RPMI7951 (cell line): ENCODE measurements around the gene POLD2. TPM values are rescaled to one million over a fixed set of nuclear protein-coding genes. Genes with fewer than 3 reads are reported as not detected.
A peak's percentile ranks its signal among the peaks of the same experiment; 100 is the strongest.

Source experiments
- DNase-seq: peaks from one replicate; pipeline ENCODE4 v3.0.0-alpha.2; 2012; ENCODE audit warnings: low read depth
- total RNA-seq: library from RNA; depleted of rRNA; stranded (reverse); fragments of >200 nt; shearing (Covaris generic); gene quantifications from 2 replicates; pipeline ENCODE4 v1.2.3, GENCODE V29; 2014

The POLD2 gene
- total RNA-seq, 1 experiment from 2014 or later: 210 TPM

DNA sequence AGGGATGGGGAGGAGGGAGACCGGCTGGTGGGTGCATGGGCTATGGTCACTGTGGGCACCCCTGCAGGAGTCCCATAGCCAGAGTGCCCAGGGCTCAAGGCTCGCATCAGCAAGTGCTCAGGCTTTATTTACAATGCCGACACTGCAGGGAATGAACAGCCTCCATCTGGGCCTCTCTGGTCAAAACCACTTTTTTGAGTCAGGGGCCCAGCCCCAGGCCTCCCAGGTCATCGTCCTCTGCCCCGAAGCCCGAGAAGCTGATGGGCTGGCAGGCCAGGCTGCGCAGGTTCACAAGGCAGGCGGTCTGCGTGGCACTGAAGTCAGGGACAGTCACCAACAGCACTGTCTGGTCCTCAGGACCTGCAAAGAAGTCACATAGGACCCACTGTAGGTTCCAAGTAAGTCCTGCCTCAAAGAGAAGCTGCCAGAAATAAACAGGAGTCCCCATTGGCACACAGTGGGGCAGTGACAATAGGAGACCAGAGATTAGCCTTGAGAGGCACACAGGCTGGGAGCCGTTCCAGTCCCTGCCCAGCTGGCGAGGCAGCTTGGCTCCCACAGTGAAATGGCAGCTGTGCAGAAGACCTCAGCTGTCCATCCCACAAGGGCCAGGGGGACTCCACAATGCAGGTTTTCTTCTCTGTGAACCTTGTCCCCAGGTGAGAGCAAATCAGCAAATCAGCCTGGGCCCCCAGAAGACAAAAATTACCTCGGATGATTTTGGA is 8.6 kb downstream of the POLD2 start:
- DNase-seq: peak; percentile 34

DNA sequence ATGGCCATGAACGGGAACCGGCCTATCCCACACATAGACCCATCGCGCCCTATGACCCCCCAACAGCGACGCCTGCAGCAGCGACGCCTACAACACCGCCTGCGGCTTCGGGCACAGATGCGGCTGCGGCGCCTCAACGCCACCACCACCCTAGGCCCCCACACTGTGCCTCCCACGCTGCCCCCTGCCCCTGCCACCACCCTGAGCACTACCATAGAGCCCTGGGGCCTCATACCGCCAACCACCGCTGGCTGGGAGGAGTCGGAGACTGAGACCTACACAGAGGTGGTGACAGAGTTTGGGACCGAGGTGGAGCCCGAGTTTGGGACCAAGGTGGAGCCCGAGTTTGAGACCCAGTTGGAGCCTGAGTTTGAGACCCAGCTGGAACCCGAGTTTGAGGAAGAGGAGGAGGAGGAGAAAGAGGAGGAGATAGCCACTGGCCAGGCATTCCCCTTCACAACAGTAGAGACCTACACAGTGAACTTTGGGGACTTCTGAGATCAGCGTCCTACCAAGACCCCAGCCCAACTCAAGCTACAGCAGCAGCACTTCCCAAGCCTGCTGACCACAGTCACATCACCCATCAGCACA is 9.5 kb downstream of the POLD2 start:
- no peak for DNase-seq

DNA sequence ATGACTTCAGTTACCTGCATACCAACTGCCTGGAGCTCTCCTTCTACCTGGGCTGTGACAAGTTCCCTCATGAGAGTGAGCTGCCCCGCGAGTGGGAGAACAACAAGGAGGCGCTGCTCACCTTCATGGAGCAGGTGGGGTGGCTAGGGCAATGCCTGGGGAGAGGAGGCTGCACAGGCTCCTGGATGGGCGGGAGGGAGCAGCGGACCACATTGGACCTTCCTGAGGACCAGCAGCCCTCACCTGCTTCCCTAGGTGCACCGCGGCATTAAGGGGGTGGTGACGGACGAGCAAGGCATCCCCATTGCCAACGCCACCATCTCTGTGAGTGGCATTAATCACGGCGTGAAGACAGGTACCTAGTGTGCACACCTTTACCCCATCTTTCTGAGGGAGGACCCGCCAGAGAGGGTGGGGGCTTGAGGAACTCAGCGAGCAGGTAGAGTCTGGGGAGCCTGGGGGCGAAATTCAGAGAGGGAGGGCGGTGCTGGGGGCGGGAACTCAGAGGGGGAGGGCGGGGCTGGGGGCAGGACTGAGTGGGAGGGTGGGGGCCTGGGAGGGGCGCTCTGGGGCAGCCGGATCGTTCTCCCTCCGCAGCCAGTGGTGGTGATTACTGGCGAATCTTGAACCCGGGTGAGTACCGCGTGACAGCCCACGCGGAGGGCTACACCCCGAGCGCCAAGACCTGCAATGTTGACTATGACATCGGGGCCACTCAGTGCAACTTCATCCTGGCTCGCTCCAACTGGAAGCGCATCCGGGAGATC is 10.2 kb downstream of the POLD2 start:
- DNase-seq: no peak

DNA sequence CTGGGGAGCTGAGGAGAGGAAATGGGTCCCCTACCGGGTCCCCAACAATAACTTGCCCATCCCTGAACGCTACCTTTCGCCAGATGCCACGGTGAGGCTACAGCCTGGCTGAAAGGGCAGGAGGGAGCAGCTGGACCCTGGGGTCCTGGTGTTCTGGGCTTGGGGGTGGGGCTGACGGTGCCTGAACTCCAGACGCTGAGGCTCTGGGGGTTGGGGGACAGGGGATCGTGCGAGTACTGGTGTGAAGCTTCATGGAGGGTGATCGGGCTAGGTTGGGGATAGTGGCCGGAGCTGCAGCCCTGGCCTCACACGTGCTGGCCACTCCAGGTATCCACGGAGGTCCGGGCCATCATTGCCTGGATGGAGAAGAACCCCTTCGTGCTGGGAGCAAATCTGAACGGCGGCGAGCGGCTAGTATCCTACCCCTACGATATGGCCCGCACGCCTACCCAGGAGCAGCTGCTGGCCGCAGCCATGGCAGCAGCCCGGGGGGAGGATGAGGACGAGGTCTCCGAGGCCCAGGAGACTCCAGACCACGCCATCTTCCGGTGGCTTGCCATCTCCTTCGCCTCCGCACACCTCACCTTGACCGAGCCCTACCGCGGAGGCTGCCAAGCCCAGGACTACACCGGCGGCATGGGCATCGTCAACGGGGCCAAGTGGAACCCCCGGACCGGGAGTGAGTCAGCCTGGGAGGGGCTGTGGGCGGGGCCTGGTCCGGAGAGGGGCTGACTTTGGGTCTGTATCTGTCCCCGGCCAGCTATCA is 10.9 kb downstream of the POLD2 start:
- no peak for DNase-seq

DNA sequence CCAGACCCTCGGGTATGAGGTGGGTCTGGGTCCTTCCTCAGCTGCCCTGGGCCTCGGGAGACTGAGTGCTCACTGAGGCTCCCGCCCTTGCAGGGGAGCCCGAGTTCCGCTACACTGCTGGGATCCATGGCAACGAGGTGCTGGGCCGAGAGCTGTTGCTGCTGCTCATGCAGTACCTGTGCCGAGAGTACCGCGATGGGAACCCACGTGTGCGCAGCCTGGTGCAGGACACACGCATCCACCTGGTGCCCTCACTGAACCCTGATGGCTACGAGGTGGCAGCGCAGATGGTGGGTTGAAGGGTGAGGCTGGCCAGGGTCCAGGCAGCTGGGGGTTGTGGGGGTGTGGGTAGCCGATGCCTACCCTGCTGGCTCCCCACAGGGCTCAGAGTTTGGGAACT is 11.6 kb downstream of the POLD2 start:
- no peak for DNase-seq

DNA sequence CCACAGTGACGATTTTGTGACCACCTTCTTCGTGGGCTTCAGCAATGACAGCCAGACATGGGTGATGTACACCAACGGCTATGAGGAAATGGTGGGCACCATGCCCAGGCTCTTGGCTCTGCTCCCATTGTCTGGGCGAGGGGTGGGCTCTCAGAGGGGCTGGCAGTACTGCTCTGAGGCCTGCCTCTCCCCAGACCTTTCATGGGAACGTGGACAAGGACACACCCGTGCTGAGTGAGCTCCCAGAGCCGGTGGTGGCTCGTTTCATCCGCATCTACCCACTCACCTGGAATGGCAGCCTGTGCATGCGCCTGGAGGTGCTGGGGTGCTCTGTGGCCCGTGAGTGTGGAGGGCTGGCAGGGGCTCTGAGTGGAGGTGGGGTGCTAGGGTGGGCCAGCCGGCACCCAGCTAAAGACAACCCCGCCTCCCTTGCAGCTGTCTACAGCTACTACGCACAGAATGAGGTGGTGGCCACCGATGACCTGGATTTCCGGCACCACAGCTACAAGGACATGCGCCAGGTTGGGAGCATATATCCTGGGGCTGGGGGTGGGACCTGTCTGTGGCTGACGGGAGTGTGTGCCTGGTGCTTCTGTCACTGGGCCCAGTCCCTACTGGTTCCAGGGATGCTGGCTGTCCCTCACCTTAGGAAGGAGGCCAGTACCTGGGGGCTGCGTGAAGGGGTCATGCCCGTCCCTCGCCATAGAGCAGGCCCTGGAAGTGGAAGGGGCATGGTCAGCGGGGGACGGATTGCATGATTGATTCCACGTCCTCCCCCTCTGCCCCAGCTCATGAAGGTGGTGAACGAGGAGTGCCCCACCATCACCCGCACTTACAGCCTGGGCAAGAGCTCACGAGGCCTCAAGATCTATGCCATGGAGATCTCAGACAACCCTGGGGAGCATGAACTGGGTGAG is 12.4 kb downstream of the POLD2 start:
- DNase-seq: no peak

DNA sequence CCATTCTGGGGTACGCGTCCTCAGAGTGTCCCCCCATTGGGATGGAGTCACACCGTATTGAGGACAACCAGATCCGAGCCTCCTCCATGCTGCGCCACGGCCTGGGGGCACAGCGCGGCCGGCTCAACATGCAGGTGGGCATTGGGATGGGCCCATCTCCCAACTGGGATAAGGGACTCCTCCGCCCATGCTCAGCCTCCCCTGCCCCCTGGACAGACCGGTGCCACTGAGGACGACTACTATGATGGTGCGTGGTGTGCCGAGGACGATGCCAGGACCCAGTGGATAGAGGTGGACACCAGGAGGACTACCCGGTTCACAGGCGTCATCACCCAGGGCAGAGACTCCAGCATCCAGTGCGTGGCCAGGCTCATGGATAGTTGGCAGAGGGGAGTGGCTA is 13.4 kb downstream of the POLD2 start:
- DNase-seq: no peak

DNA sequence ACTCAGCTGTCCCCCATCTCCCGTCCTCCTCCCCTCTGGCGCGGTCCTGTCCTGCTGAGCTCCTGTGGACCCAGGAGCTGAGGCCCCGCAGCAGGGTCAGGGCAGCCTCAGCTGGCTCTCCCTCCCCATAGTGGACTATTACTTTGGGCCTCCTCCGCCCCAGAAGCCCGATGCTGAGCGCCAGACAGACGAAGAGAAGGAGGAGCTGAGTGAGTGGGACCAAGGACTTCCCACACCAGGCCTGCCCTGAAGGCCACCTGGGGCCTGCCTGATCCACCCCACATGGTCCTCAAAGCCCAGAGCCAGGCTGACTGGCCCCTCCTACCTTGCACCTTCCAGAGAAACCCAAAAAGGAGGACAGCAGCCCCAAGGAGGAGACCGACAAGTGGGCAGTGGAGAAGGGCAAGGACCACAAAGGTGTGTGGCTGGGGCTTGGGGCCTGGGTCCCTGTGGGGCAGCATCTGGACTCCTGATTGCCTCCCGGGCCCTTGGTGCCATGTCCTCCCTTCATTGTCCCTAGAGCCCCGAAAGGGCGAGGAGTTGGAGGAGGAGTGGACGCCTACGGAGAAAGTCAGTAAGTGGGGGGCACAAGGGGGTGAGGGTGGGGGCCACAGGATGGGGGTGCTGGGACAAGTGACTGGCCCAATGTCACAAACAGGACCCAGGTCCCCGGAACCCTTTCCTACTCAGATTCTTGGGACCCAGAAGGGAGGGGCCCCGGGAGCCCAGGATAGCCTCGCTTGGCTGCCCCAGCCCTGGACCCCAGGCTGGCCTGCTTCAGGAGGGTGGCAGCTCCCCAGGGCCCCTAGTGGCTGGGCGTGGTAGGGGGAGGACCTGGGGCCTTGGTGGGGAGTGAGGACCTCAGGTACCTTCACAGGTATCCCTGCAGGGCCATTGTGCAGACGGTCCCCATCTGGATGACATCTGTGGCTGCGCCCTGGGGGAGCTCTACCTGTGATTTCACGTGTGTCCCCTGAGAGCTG is 14.3 kb downstream of the POLD2 start:
- no peak for DNase-seq

DNA sequence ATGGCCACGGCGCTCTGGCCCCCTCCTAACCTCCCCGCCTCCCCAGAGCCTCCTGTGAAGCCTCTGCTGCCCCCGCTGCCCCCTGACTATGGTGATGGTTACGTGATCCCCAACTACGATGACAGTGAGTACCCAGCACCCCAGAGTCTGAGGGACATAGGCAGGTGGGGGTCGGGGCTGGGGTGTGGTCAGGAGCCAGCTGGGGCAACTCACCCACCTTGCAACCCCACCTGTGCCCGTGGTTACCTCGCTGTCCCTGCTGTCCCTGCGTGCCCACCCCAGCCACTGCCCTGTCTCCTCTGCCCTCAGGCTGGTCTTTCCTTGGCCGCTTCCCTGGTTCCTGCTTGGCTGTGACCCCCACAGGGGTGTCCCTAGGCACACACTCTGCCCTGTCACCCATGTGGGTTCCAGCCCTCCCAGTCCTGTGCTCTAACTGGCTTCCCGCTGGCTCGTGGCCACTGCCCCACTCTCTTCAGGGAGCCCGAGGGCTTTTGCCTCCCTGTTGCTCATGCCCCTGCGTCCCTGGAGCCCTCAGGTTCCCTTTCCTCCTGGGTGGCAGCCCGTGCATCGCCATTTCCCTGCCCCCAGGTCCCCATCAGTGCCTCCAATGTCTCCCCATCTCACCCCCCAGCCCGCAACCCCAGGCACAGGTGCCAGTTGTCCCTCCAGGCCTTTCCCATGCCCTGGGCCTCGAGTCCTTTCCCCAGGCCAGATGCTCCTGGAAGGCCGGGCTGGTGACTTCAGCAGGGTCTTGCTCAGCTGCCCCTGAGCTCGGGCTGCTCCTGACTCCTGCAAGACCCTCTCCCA is 15.2 kb downstream of the POLD2 start:
- DNase-seq: no peak

DNA sequence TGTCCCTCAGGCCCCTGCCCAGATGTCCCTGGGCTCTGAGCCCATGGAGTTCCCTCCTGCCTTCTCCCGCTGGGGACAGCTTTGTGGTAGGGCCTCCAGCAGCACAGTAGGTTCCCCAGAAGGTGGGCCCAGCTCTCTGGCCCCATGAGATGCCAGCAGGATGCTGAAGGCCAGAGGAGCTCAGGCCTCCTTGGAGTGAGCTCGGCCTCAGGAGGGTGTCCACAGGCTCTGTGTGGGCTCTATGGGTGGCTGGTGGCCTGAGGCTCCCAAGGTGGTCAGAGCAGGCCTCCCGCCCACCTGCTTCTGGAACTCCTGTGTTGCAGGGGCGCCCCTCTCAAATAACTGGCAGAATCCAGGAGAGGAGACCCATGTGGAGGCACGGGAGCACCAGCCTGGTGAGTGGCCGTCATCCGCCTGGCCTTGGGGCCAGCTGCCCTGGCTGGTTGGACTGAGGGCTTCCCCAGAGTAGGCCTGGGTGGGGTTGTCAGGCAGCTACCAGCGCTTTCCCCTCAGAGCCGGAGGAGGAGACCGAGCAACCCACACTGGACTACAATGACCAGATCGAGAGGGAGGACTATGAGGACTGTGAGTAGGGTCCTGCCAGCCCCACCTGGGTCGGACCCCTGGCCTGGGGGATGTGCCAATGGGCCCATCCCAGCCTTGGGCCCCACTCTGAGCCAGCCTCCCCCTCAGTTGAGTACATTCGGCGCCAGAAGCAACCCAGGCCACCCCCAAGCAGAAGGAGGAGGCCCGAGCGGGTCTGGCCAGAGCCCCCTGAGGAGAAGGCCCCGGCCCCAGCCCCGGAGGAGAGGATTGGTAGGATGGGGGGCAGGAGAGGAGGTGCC is 16.0 kb downstream of the POLD2 start:
- DNase-seq: no peak

DNA sequence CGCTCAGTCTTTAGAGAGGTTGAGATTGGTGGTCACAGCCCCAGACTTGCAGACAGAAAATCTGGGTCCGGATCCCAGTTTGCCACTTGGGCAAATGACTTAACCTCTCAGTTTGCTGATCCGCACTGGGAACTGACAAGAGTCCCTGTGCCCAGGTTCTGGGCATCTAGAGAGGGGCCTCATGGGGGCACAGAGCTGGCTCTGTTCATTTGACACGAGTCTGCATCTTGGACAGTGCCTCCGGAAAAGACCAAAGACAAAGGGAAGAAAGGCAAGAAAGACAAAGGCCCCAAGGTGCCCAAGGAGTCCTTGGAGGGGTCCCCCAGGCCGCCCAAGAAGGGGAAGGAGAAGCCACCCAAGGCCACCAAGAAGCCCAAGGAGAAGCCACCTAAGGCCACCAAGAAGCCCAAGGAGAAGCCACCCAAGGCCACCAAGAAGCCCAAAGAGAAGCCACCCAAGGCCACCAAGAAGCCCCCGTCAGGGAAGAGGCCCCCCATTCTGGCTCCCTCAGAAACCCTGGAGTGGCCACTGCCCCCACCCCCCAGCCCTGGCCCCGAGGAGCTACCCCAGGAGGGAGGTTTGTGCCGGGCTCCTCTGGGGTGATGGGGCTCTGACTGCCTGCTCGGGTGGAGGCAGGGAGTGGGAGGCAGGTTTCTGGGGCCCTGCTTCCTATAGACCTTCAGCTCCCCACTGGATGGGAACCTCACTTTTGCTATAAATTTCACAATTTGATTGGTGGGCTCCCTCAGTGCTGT is 16.9 kb downstream of the POLD2 start:
- DNase-seq: no peak

DNA sequence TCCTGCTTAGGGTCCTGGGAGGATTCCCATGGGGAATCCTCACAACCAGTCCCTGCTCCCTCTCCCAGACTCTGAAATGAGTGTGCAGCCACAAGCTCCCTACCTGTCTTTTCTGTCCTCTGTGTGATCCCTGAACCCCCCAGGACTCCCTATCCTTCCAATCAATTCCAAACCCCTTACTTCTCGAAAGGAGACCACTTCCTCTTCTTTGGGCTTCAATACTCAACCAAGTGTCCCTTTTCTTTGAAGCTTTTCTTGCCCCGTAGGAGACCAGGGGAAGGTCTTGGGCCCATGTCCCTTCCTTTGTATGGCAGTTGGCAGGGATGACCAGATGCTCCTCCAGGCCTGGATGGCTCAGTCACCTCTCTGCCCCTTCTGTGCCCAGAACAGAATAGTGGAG is 17.5 kb downstream of the POLD2 start:
- no peak for DNase-seq

DNA sequence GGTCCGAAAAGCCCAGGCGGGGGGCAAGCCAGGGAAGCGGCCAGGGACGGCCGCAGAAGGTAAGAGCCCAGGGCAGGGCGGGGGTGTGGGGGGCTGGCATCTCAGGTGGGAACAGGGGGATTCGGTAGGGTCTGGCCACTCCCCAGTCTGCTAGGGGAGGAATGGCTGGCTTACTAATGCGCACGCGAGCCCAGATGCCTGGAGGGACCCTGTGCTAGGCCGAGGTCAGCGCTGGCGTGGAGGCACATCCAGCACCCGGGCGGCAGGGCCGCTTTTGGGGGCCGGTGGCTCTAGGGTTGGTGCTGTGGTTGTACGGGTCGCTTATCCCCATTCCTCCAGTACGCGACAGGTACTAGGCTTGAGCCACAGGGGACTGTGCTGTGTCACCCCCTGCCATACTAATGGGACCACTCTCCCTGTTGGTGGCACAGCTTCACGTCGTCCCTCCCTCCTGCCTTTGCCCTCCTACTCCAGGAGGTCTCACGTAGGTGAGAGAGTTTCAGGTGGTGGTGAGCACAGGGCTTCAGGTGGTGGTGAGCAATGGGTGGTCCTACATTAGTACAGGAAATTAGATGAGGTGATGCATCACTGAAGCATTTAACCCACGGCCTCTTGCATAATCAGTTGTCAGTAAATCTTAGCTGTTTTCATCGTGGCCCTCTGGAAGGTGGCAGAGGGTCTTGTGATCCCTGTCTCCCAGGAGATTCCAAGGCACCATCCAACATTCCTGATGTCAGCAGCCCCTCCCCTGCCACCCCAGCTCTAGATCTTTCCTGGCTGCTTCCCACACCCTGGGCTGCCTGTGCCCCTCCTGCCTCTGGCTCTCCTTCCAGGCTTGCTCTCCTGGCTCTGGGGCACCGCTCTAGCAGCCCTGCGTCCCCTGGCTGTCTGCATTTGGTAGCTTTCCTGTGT is 18.2 kb downstream of the POLD2 start:
- DNase-seq: peak; percentile 74

DNA sequence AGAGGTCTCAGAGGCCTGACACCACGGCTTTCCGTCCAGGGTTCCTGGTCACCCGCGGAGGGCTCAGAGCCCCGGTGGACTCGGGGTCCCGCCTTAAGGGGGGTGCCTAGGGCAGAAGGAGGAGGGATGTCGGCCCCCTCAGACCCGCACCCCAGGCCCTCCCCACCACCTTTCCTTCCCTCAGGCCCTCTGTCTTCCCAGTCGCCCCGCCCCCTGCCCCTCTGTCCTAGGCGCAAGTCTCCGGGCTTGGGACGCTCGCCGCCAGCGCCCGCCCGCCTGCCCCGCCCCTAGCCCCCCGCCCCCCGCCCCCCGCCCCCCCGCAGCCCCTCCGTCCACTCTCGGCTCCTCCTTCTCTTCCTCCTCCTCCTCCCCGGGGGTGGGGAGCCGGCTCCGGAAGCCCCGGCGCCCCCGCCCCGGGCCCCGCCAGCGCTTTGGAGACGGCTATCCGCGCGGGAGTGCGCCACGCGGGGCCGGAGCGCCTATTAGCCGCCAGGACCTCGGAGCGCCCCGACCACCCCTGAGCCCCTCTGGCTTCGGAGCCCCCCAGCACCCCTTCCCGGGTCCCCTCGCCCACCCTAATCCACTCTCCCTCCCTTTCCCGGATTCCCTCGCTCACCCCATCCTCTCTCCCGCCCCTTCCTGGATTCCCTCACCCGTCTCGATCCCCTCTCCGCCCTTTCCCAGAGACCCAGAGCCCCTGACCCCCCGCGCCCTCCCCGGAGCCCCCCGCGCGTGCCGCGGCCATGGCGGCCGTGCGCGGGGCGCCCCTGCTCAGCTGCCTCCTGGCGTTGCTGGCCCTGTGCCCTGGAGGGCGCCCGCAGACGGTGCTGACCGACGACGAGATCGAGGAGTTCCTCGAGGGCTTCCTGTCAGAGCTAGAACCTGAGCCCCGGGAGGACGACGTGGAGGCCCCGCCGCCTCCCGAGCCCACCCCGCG is 19.2 kb downstream of the POLD2 start, which contains the start of gene AEBP1:
TSS of gene AEBP1 (plus strand) at position 423 of the 937 bp plus-strand sequence. CDS start at position 744, 321 bp downstream.
- DNase-seq: peak; percentile 65

DNA sequence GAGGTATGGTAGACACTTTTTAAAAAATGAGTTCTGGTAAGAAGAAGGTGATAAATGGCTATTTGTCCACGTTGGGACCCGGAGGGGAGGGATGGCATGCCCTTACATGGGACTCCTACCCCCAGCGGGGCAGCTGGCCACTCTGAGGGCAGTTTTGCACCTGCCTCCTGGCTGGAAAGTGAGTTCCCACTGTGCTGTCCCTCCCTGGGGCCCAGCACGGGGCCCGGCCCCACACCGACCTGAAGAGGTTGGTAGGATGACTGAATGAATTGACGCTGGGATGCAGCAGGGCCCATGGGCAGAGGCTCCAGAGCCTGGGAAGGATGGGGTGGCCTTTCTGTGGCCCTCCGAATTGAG is 19.8 kb downstream of the POLD2 start:
- DNase-seq: no peak
